ENCODE data around the gene TIMP3.
"Not testable (repeated sequence)": the region's sequence is repeated elsewhere in the genome, so short reads cannot be mapped to it uniquely, and the experiment has no call there.

The TIMP3 gene

DNA sequence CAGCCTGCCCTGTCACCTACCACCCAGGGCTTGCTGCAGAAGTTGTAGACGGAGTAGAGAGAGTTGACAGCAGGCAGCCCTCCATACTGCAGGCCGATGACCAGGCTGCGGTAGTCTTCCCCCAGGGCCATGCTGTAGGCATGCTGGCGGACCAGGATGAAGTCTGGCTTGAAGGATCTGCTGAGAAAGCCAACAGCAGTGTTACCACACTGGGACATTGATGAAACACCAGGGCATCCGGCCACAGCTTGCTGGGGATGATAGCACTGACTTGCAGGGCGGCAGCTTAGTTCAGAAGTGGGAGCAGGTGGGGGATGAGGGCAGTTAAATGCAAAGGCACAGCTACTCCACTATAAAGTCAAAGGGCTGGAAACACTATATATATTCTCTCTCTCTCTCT lies 67.4 kb downstream of the TIMP3 start:
- TF ChIP-seq, protein P1, sequence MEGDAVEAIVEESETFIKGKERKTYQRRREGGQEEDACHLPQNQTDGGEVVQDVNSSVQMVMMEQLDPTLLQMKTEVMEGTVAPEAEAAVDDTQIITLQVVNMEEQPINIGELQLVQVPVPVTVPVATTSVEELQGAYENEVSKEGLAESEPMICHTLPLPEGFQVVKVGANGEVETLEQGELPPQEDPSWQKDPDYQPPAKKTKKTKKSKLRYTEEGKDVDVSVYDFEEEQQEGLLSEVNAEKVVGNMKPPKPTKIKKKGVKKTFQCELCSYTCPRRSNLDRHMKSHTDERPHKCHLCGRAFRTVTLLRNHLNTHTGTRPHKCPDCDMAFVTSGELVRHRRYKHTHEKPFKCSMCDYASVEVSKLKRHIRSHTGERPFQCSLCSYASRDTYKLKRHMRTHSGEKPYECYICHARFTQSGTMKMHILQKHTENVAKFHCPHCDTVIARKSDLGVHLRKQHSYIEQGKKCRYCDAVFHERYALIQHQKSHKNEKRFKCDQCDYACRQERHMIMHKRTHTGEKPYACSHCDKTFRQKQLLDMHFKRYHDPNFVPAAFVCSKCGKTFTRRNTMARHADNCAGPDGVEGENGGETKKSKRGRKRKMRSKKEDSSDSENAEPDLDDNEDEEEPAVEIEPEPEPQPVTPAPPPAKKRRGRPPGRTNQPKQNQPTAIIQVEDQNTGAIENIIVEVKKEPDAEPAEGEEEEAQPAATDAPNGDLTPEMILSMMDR (IDR thresholded peaks at IDR 0.05; ENCODE audit: poor library complexity, severe bottlenecking): no peak
- no peaks in the 10 kb centered on the region for H3K9me3 ChIP-seq (ENCODE audit: severe bottlenecking)
- no peaks in the 10 kb centered on the region for H3K27me3 ChIP-seq (ENCODE audit: insufficient read depth, poor library complexity, severe bottlenecking)
- H3K4me3 ChIP-seq (ENCODE audit: severe bottlenecking): no peak overlapping the region
- H3K4me1 ChIP-seq (ENCODE audit: insufficient read depth, poor library complexity, severe bottlenecking): no peaks in the 10 kb centered on the region
- DNase-seq (ENCODE audit: low spot score) (no peak), ATAC-seq (ENCODE audit: low read depth) (no peak)
- no peak overlapping the region for H3K27ac ChIP-seq (ENCODE audit: poor library complexity, severe bottlenecking)
- H3K36me3 ChIP-seq (ENCODE audit: low read depth): no peaks in the 10 kb centered on the region

DNA sequence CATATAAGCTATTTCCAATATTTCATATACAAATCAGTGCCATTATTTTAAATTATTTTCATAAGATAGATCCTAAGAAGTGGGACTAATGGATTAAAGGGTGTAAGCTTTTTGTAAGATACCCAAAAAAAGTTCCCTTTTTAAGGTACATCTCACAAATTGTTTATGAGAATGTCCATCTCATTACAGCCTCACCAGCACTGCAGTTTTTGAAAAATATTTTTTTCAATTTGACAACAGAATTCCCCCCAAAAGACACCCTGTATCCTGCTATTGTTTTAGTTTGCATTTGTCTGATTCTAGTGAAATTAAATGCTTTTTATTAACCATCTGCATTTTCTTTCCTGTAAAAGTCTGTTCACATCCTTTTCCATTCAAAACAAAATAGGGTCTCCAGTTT lies 69.0 kb downstream of the TIMP3 start:
- no peak overlapping the region for H3K4me3 ChIP-seq (ENCODE audit: severe bottlenecking)
- ATAC-seq (ENCODE audit: low read depth): no peak
- H3K9me3 ChIP-seq (ENCODE audit: severe bottlenecking): no peaks in the 10 kb centered on the region
- H3K4me1 ChIP-seq (ENCODE audit: insufficient read depth, poor library complexity, severe bottlenecking): no peaks in the 10 kb centered on the region
- no peak overlapping the region for H3K27ac ChIP-seq (ENCODE audit: poor library complexity, severe bottlenecking)
- no peaks in the 10 kb centered on the region for H3K36me3 ChIP-seq (ENCODE audit: low read depth)
- TF ChIP-seq, protein P1 (IDR thresholded peaks at IDR 0.05; ENCODE audit: poor library complexity, severe bottlenecking): no peak
- DNase-seq (ENCODE audit: low spot score): no peak
- H3K27me3 ChIP-seq (ENCODE audit: insufficient read depth, poor library complexity, severe bottlenecking): no peaks in the 10 kb centered on the region

DNA sequence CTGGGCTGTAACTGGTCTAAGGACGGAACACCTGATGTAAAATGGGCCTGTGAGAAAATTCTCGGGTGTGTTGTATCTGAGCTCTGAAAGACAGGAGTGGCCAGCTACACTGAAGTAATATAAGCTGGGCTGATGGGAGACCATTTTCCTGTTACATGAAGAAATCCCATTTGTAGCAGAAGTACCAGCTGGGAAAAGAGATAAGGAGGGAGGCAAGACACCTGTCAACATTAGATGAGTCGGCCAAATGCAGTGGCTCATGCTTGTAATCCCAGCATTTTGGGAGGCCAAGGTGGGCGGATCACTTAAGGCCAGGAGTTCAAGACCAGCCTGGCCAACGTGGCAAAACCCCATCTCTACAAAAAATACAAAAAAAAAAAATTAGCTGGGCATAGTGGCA lies 72.1 kb downstream of the TIMP3 start:
- H3K4me3 ChIP-seq (ENCODE audit: severe bottlenecking); H3K36me3 ChIP-seq (ENCODE audit: low read depth); H3K9me3 ChIP-seq (ENCODE audit: severe bottlenecking); H3K4me1 ChIP-seq (ENCODE audit: insufficient read depth, poor library complexity, severe bottlenecking); ATAC-seq (ENCODE audit: low read depth); H3K27ac ChIP-seq (ENCODE audit: poor library complexity, severe bottlenecking); DNase-seq (ENCODE audit: low spot score); H3K27me3 ChIP-seq (ENCODE audit: insufficient read depth, poor library complexity, severe bottlenecking): not testable (repeated sequence)

GRCh38 chr22:32874385-32874784 lies 72.9 kb downstream of the TIMP3 start:
- ATAC-seq (ENCODE audit: low read depth) (no peak), DNase-seq (ENCODE audit: low spot score) (no peak)
- Histone ChIP-seq H3K9me3 (ENCODE audit: severe bottlenecking) (no peaks in the 10 kb centered on the region), H3K4me3 (ENCODE audit: severe bottlenecking) (no peak overlapping the region), H3K4me1 (ENCODE audit: insufficient read depth, poor library complexity, severe bottlenecking) (no peaks in the 10 kb centered on the region), H3K27ac (ENCODE audit: poor library complexity, severe bottlenecking) (no peak overlapping the region), H3K27me3 (ENCODE audit: insufficient read depth, poor library complexity, severe bottlenecking) (no peaks in the 10 kb centered on the region), H3K36me3 (ENCODE audit: low read depth) (no peaks in the 10 kb centered on the region)
- TF ChIP-seq, protein P1 (IDR thresholded peaks at IDR 0.05; ENCODE audit: poor library complexity, severe bottlenecking): no peak

DNA sequence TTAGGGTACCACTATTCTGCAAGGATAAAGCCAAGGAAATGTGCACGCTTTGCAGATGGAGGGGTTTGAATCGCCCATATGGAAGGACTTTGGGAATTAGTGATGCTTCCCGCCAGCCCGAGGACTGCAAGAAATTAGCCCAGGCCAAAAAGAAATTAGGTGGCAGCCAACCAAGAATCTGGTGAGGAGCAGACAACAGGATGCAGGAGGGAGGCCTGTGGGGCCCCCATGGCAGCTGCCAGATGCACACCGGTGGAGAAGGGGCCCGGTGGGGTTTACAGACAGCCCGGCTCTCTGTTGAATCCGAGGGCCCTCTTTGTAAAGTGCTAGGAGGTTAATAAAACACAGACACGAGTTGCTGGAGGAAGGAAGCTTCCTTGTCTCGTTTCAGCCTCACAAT lies 73.5 kb downstream of the TIMP3 start:
- no peak overlapping the region for H3K4me3 ChIP-seq (ENCODE audit: severe bottlenecking)
- no peaks in the 10 kb centered on the region for H3K4me1 ChIP-seq (ENCODE audit: insufficient read depth, poor library complexity, severe bottlenecking)
- DNase-seq (ENCODE audit: low spot score): no peak
- H3K9me3 ChIP-seq (ENCODE audit: severe bottlenecking): no peaks in the 10 kb centered on the region
- H3K36me3 ChIP-seq (ENCODE audit: low read depth): no peaks in the 10 kb centered on the region
- no peaks in the 10 kb centered on the region for H3K27me3 ChIP-seq (ENCODE audit: insufficient read depth, poor library complexity, severe bottlenecking)
- no peak overlapping the region for H3K27ac ChIP-seq (ENCODE audit: poor library complexity, severe bottlenecking)
- ATAC-seq (ENCODE audit: low read depth): no peak
- TF ChIP-seq, protein P1 (IDR thresholded peaks at IDR 0.05; ENCODE audit: poor library complexity, severe bottlenecking): no peak

Data from RWPE2 (cell line).